Upper lobe of left lung (tissue), 4 donors: ENCODE data around the gene TMPRSS9.

Experiments used
- EP300 ChIP-seq, 4 donors: sonication (generic); formaldehyde crosslinking; IDR thresholded peaks; one replicate each; pipeline ENCODE4 v1.5.1; 2017; ENCODE audit warnings: antibody characterized with exemption in 4 of 4, control low read depth in 2 of 4
- POLR2A ChIP-seq, 4 donors: fragments of 450-650 bp; IDR thresholded peaks; one replicate each; pipeline ENCODE4 v1.5.1; 2016 to 2017; ENCODE audit warnings: antibody characterized with exemption in 4 of 4, mild to moderate bottlenecking in 2 of 4
- POLR2AphosphoS5 ChIP-seq, 2 donors: sonication (generic); formaldehyde crosslinking; IDR thresholded peaks; one replicate each; pipeline ENCODE4 v1.5.1; 2017; ENCODE audit warnings: antibody characterized with exemption in 2 of 2
- TF ChIP-seq, protein P1 (sequence below), 6 experiments: fragments of 450-650 bp in 4 of 6; fragments of 200-600 bp in 2 of 6; sonication (generic) in 2 of 6; IDR thresholded peaks; one replicate each; pipeline ENCODE4 v1.5.1; 2016 to 2019; ENCODE audit warnings: antibody characterized with exemption in 6 of 6

DNA sequence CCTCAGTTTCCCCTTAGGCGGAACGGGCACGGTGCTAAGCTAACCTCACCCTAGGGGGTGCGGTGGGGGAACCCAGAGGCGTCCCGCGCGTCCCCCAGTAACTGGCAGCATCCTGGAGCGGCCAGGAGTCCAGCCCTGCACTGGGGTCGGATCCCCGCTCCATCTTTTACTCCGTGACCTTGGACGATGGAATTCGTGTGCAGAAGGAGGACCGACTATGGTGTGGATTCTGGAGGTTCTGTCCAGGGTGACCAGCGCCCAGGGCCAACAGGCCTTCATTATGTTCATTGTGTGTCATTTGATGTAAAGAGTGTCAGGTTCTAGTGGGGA lies 31.0 kb upstream of the TMPRSS9 start:
- TF ChIP-seq, protein P1, sequence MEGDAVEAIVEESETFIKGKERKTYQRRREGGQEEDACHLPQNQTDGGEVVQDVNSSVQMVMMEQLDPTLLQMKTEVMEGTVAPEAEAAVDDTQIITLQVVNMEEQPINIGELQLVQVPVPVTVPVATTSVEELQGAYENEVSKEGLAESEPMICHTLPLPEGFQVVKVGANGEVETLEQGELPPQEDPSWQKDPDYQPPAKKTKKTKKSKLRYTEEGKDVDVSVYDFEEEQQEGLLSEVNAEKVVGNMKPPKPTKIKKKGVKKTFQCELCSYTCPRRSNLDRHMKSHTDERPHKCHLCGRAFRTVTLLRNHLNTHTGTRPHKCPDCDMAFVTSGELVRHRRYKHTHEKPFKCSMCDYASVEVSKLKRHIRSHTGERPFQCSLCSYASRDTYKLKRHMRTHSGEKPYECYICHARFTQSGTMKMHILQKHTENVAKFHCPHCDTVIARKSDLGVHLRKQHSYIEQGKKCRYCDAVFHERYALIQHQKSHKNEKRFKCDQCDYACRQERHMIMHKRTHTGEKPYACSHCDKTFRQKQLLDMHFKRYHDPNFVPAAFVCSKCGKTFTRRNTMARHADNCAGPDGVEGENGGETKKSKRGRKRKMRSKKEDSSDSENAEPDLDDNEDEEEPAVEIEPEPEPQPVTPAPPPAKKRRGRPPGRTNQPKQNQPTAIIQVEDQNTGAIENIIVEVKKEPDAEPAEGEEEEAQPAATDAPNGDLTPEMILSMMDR (IDR thresholded peaks at IDR 0.05): no peak
- TF ChIP-seq POLR2A (IDR thresholded peaks at IDR 0.05) (no peak), EP300 (IDR thresholded peaks at IDR 0.05) (no peak), POLR2AphosphoS5 (IDR thresholded peaks at IDR 0.05) (no peak)
